ENCODE data around the gene SZT2.
"Not testable (repeated sequence)": the region's sequence is repeated elsewhere in the genome, so short reads cannot be mapped to it uniquely, and the experiment has no call there.

SZT2 gene

GRCh38 chr1:43453442-43454269 is 64.0 kb downstream of the SZT2 start, which contains the start of gene HYI:
HYI (minus strand) TSS chr1:43453931; CDS start chr1:43453793, 138 bp downstream.
- DNase-seq (ENCODE audit: low read depth) = no peak
- no peak within 1 kb of the TSS for H3K4me3 ChIP-seq (ENCODE audit: low read depth, low read length)
- no peak for TF ChIP-seq CTCF (IDR thresholded peaks at IDR 0.05; ENCODE audit: control insufficient read depth, extremely low read depth, insufficient read depth)

GRCh38 chr1:43454270-43455011 is 64.7 kb downstream of the SZT2 start:
- H3K4me3 ChIP-seq (ENCODE audit: low read depth, low read length) = no peak overlapping the region
- no peak for TF ChIP-seq CTCF (IDR thresholded peaks at IDR 0.05; ENCODE audit: control insufficient read depth, extremely low read depth, insufficient read depth)
- no peak for DNase-seq (ENCODE audit: low read depth)

- H3K4me3 ChIP-seq (ENCODE audit: low read depth, low read length) = no peak overlapping the region
- DNase-seq (ENCODE audit: low read depth) = peak; percentile 44
- TF ChIP-seq CTCF (IDR thresholded peaks at IDR 0.05; ENCODE audit: control insufficient read depth, extremely low read depth, insufficient read depth) = no peak
Measured at GRCh38 chr1:43455213-43455889, 65.7 kb downstream of the SZT2 start.

- H3K4me3 ChIP-seq (ENCODE audit: low read depth, low read length); DNase-seq (ENCODE audit: low read depth): not testable (repeated sequence)
Measured at GRCh38 chr1:43458379-43458778, 68.7 kb downstream of the SZT2 start.

- DNase-seq (ENCODE audit: low read depth) = no peak
- no peak overlapping the region for H3K4me3 ChIP-seq (ENCODE audit: low read depth, low read length)
- TF ChIP-seq CTCF (IDR thresholded peaks at IDR 0.05; ENCODE audit: control insufficient read depth, extremely low read depth, insufficient read depth) = no peak
Measured at GRCh38 chr1:43460988-43461693, 71.4 kb downstream of the SZT2 start.

- DNase-seq (ENCODE audit: low read depth) = no peak
- no peak for TF ChIP-seq CTCF (IDR thresholded peaks at IDR 0.05; ENCODE audit: control insufficient read depth, extremely low read depth, insufficient read depth)
- no peak overlapping the region for H3K4me3 ChIP-seq (ENCODE audit: low read depth, low read length)
Measured at GRCh38 chr1:43463479-43463878, 73.8 kb downstream of the SZT2 start.
